A549 (cell line): ENCODE results near the gene BPI.

ENCODE experiments used
- EP300 ChIP-seq, 2 experiments: fragments of >200 bp; sonication (Bioruptor Twin); formaldehyde crosslinking; IDR thresholded peaks; 2 replicates in 1 of 2; 3 replicates in 1 of 2; pipeline ENCODE4 v1.6.1; 2016 to 2017
- HOXA7 ChIP-seq: fragments of 250-450 bp; sonication (Bioruptor Pico); IDR thresholded peaks from 2 replicates; pipeline ENCODE4 v1.5.0; 2020; ENCODE audit warnings: mild to moderate bottlenecking, moderate library complexity
- MAFK ChIP-seq: fragments of 450-650 bp; IDR thresholded peaks from 2 replicates; pipeline ENCODE4 v1.6.1; 2014; ENCODE audit not compliant: partially characterized antibody
- NPAS2 ChIP-seq: fragments of 250-450 bp; sonication (Bioruptor Pico); IDR thresholded peaks from 2 replicates; pipeline ENCODE4 v1.8.0; 2022; ENCODE audit warnings: mild to moderate bottlenecking, moderate library complexity, borderline replicate concordance
- RFX5 ChIP-seq: fragments of 450-650 bp; IDR thresholded peaks from 2 replicates; pipeline ENCODE4 v1.7.1; 2014; ENCODE audit warnings: antibody characterized with exemption, mild to moderate bottlenecking, moderate library complexity
- TF ChIP-seq, protein P1 (sequence below): fragments of >200 bp; sonication (Bioruptor Twin); formaldehyde crosslinking; IDR thresholded peaks from 3 replicates; pipeline ENCODE4 v1.5.1; 2016
- TF ChIP-seq, protein P2 (sequence below): fragments of 250-450 bp; sonication (Bioruptor Pico); IDR thresholded peaks from 2 replicates; pipeline ENCODE4 v1.5.0; 2020; ENCODE audit warnings: low read depth, mild to moderate bottlenecking, moderate library complexity
- TF ChIP-seq, protein P3 (sequence below): fragments of 450-650 bp; IDR thresholded peaks from 2 replicates; pipeline ENCODE4 v1.6.1; 2014; ENCODE audit warnings: antibody characterized with exemption

DNA sequence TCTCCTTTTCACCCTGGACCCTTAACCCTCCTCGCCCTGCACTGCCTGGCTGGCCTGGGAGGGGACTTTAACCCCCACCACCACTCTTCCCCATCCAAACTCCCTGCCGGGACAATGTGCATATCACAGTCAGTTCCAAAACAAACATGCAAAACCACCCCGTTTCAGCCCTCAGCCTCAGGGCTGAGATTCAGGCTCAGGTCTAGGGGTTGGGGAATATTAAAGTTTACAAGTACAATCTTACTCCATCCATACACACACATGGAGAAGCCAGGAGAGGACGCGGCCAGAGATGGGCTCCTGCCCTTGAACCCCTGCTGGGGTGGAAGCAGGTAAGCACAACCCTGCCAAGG lies 44.0 kb upstream of the BPI start:
- TF ChIP-seq EP300 (IDR thresholded peaks at IDR 0.05), result no peak
- no peak for TF ChIP-seq HOXA7 (CRISPR knock-in tag)
- TF ChIP-seq, protein P1, sequence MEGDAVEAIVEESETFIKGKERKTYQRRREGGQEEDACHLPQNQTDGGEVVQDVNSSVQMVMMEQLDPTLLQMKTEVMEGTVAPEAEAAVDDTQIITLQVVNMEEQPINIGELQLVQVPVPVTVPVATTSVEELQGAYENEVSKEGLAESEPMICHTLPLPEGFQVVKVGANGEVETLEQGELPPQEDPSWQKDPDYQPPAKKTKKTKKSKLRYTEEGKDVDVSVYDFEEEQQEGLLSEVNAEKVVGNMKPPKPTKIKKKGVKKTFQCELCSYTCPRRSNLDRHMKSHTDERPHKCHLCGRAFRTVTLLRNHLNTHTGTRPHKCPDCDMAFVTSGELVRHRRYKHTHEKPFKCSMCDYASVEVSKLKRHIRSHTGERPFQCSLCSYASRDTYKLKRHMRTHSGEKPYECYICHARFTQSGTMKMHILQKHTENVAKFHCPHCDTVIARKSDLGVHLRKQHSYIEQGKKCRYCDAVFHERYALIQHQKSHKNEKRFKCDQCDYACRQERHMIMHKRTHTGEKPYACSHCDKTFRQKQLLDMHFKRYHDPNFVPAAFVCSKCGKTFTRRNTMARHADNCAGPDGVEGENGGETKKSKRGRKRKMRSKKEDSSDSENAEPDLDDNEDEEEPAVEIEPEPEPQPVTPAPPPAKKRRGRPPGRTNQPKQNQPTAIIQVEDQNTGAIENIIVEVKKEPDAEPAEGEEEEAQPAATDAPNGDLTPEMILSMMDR, result no peak
- TF ChIP-seq, protein P2, sequence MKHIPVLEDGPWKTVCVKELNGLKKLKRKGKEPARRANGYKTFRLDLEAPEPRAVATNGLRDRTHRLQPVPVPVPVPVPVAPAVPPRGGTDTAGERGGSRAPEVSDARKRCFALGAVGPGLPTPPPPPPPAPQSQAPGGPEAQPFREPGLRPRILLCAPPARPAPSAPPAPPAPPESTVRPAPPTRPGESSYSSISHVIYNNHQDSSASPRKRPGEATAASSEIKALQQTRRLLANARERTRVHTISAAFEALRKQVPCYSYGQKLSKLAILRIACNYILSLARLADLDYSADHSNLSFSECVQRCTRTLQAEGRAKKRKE (CRISPR knock-in tag), result no peak
- TF ChIP-seq, protein P3, sequence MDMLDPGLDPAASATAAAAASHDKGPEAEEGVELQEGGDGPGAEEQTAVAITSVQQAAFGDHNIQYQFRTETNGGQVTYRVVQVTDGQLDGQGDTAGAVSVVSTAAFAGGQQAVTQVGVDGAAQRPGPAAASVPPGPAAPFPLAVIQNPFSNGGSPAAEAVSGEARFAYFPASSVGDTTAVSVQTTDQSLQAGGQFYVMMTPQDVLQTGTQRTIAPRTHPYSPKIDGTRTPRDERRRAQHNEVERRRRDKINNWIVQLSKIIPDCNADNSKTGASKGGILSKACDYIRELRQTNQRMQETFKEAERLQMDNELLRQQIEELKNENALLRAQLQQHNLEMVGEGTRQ, result no peak
- no peak for TF ChIP-seq MAFK
- no peak for TF ChIP-seq RFX5
- no peak for TF ChIP-seq NPAS2 (CRISPR knock-in tag)
